ENCODE data around the gene FFAR2. TPM values are rescaled to one million over a fixed set of nuclear protein-coding genes. Genes with fewer than 3 reads are reported as not detected.

The FFAR2 gene
- total RNA-seq, 2 donors from 2014 or later = 0.92 TPM; not detected in 1

- TF ChIP-seq CTCF (IDR thresholded peaks at IDR 0.05) = peak; percentile 94
- H3K36me3 ChIP-seq = peaks cover 6% of the 10 kb centered on the region
- H3K4me3 ChIP-seq = no peak overlapping the region
- no peaks in the 10 kb centered on the region for H3K4me1 ChIP-seq (ENCODE audit: control insufficient read depth in 1 of 2, low read depth in 2 of 2)
- DNase-seq (ENCODE audit: low spot score) (peak; percentile 18), ATAC-seq (ENCODE audit: insufficient number of reproducible peaks, low FRiP score, low read depth) (no peak)
- H3K27me3 ChIP-seq (replicated peaks; ENCODE audit: insufficient read depth) = no peaks in the 10 kb centered on the region
- H3K9me3 ChIP-seq = no peaks in the 10 kb centered on the region
- H3K27ac ChIP-seq = no peak overlapping the region
Measured at GRCh38 chr19:35495107-35496064, 47.3 kb downstream of the FFAR2 start.

- Histone ChIP-seq H3K4me3 (no peak overlapping the region), H3K36me3 (peaks cover 6% of the 10 kb centered on the region), H3K27me3 (replicated peaks; ENCODE audit: insufficient read depth) (no peaks in the 10 kb centered on the region), H3K9me3 (no peaks in the 10 kb centered on the region), H3K27ac (no peak overlapping the region), H3K4me1 (ENCODE audit: control insufficient read depth in 1 of 2, low read depth in 2 of 2) (no peaks in the 10 kb centered on the region)
- no peak for TF ChIP-seq CTCF (IDR thresholded peaks at IDR 0.05)
- DNase-seq (ENCODE audit: low spot score) (no peak), ATAC-seq (ENCODE audit: insufficient number of reproducible peaks, low FRiP score, low read depth) (no peak)
Measured at GRCh38 chr19:35497406-35497805, 49.3 kb downstream of the FFAR2 start.

GRCh38 chr19:35498220-35498619 lies 50.2 kb downstream of the FFAR2 start:
- Histone ChIP-seq H3K4me3 (no peak overlapping the region), H3K27ac (no peak overlapping the region), H3K9me3 (no peaks in the 10 kb centered on the region), H3K36me3 (peaks cover 6% of the 10 kb centered on the region), H3K4me1 (ENCODE audit: control insufficient read depth in 1 of 2, low read depth in 2 of 2) (no peaks in the 10 kb centered on the region), H3K27me3 (replicated peaks; ENCODE audit: insufficient read depth) (no peaks in the 10 kb centered on the region)
- TF ChIP-seq CTCF (IDR thresholded peaks at IDR 0.05) = no peak
- no peak for DNase-seq (ENCODE audit: low spot score)
- ATAC-seq (ENCODE audit: insufficient number of reproducible peaks, low FRiP score, low read depth) = no peak

GRCh38 chr19:35498984-35499527 lies 51.0 kb downstream of the FFAR2 start:
- no peak for TF ChIP-seq CTCF (IDR thresholded peaks at IDR 0.05)

GRCh38 chr19:35500611-35501010 lies 52.6 kb downstream of the FFAR2 start:
- H3K9me3 ChIP-seq = no peaks in the 10 kb centered on the region
- DNase-seq (ENCODE audit: low spot score) (no peak), ATAC-seq (ENCODE audit: insufficient number of reproducible peaks, low FRiP score, low read depth) (no peak)
- no peaks in the 10 kb centered on the region for H3K27me3 ChIP-seq (replicated peaks; ENCODE audit: insufficient read depth)
- H3K4me1 ChIP-seq (ENCODE audit: control insufficient read depth in 1 of 2, low read depth in 2 of 2) = no peaks in the 10 kb centered on the region
- peaks cover 6% of the 10 kb centered on the region for H3K36me3 ChIP-seq
- no peak overlapping the region for H3K4me3 ChIP-seq
- no peak for TF ChIP-seq CTCF (IDR thresholded peaks at IDR 0.05)
- no peak overlapping the region for H3K27ac ChIP-seq

More at GRCh38 chr19:35498984-35499527, 51.0 kb downstream of the FFAR2 start:
- no peak overlapping the region for H3K4me3 ChIP-seq
- peaks cover 6% of the 10 kb centered on the region for H3K36me3 ChIP-seq
- DNase-seq (ENCODE audit: low spot score) (no peak), ATAC-seq (ENCODE audit: insufficient number of reproducible peaks, low FRiP score, low read depth) (no peak)
- H3K9me3 ChIP-seq = no peaks in the 10 kb centered on the region
- no peaks in the 10 kb centered on the region for H3K4me1 ChIP-seq (ENCODE audit: control insufficient read depth in 1 of 2, low read depth in 2 of 2)
- no peak overlapping the region for H3K27ac ChIP-seq
- H3K27me3 ChIP-seq (replicated peaks; ENCODE audit: insufficient read depth) = no peaks in the 10 kb centered on the region

All from thoracic aorta (tissue), 2 donors.